DMS153 treated with DMSO at 0.1 percent for 48 hours (cell line): ENCODE measurements around the gene ZNF853.

Source experiments
- DNase-seq: peaks from one replicate; lab custom pipeline; 2025; ENCODE audit not compliant: unreplicated experiment; lab: John Stamatoyannopoulos, UW

The ZNF853 gene

DNA sequence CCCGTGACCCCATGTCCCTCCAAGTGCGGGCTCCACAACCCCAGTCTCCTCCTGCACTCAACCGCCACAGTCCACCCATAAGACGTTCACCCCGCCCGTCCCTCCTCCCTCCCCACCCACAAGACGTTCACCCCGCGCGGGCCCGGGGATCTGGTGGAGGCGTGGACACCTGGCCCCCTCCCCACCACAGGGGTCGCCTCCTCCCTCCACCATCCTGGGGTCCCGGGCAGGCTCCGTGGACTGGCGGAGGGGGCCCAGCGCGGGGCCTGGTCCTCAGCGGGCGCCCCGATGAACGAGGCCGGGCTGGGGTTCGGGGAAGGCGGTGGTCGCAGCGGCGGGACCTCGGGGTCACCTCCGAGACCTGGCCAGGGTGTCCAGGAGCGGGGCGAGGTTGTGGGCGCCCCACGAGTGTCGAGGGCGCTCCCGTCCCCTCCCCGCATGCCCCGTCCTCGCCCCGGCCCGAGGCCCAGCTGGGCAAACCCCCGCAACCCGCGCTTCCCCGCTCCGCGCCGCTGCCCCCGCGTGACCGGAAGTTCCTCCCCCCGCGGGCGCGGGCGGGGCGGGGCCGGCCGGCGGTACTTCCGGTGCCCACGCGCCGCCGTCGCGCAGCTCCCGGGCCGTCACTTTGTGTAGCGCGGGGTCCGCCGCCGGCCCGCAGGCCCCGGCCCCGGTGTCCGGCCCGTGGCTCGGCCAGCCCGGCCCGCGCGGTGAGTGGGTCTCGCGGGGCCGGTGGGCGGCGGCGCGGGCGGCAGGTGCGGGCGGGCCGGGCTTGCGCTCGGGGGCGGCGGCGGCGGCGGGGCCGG, 21.5 kb downstream of the ZNF853 start, which contains the start of gene ZNF316:
Gene ZNF316, plus strand, starts transcription at position 578 of the 803 bp plus-strand sequence. CDS start 5,092 bp downstream, outside the sequence.
- DNase-seq = no peak

DNA sequence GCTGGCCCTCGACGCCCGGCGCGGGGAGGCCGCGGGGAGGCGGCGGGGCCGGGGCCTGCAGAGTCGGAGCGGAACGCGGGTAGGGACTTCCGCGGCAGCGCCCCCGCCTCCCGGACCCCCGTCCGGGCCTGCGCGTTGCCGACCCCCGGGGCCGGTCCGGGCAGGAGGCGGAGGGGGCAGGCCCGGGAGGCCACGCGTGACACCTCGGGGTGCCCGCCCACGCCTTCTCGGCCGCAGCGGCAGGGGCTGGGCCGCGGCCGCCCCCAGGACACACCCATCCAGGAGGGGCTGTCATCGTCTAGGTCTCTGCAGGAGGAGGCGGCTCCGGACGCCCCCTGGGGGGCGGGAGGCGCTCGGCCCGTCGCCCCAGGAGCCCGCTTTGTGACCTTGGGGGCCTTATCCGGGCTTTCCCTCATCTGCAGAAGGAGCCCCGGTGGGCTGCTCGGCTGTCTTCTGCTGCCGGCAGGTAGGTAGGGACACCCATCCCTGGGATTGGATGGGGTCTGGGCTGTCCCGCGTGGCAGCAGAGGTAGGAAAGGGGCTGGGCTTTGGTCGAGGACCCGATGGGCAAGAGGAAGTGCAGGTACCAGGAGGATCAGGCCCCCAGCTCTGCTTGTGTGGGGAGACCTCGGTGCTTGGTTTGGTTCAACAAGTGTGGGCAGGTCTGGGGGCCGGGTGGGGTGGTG, 22.3 kb downstream of the ZNF853 start:
- no peak for DNase-seq

DNA sequence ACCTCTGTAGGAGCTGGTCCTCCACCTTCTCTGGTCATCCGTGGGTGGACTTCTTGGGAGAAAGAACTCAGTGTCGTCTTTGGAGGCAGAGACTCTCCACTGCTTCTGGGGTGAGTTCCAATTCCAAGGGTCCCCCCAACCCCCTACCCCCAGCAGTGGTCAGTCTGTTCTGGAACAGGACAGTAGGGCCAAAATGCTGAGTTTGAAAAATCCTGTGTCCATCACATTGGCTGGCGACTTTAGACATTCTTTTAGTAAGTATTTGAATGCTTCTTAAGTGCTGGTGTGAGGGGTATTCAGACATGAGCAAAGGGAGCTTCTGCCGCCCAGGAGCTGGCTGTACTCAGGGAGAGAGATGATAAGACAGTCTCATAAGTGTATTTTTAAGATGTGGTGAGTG, 23.6 kb downstream of the ZNF853 start:
- DNase-seq = no peak

DNA sequence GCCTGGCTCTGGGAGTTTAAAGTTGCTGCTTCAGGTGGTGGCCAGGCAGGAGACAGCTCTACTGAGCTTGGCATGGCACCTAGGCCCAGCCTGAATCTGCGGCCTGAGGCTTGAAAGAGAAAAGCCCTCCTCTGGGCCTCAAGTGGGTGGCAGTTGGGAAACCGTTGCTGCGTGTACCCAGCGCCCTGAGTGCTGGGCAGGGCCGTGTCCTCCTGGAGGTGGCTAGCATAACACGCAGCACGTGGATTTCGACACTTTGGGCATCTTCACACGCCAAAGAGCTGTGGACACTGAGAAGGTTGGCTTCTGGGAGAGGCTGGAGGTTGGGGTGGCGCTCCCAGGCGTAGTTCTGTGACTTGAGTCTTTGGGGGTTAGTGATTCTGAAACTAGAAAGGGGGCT, 24.2 kb downstream of the ZNF853 start:
- DNase-seq = no peak

DNA sequence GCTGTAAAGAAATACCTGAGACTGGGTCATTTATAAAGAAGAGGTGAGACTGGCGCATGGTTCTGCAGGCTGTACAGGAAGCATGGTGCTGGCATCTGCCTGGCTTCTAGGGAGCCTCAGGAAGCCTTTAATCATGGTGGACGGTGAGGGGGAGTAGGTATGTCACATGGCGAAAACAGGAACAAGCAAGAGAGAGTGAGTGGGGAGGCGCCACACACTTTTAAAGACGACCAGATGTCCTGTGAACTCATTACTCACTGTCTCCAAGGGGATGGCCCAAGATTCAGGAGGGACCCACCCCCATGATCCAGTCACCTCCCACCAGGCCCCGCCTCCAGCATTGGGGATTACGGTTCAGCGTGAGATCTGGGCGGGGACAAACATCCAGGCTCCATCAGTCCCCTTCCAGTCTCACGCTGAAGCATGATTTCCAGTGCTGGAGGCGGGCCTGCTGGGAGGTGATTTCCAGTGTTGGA, 24.9 kb downstream of the ZNF853 start:
- DNase-seq = no peak

DNA sequence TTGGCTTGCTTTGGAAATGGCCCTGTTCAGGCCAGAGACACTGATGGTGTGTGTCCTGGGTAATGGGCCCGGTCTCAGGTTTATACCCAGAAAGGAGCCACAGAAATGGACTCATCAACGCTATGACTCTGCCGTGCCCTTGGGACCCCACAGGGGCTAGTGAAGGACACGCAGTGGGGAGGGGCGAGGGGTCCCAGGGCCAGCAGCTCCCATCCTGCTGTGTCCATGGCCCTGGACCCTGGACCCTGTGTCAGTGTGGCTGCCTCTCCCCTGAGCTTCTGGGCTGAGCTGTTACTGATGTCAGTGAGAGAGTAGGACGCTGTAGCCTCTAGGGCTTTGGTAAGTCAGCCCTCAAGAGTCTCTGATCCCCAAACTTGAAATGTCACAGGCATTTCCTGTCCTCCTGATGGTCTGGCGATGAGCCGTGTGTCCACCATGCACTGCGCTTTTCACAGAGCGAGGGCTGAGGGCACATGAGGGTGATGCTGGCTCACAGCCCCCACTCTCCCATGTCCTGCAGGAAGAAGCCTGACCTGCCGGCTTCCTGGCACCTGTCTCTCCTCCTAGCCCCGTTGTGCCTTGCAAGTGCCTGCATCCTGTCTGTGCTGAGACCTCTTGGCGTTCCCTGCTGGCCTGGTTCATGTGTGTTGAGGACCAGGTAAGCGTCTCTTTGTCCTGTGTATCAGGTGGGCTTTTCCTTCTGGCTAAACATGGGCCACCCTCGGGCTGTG, 26.1 kb downstream of the ZNF853 start:
- DNase-seq = no peak

DNA sequence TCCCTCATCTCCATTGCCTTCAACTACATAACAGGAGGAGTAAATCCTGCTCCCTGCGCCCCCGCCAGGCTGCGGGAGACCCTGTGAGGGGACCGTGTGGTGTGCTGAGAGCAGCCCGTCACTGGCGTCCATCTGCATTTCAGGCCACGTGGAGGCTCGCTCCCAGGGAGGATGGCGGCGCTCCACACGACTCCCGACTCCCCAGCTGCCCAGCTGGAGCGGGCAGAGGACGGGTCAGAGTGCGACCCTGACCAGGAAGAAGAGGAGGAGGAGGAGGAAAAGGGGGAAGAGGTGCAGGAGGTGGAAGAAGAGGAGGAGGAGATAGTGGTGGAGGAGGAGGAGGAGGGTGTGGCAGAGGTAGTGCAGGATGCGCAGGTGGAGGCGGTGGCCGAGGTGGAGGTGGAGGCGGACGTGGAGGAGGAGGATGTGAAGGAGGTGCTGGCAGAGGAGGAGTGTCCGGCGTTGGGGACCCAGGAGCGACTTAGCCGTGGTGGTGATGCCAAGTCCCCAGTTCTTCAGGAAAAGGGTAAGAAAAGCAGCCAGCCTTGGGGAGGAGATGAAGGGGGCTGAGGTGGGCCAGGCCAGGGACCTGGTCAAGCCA, 26.9 kb downstream of the ZNF853 start:
- DNase-seq = no peak

DNA sequence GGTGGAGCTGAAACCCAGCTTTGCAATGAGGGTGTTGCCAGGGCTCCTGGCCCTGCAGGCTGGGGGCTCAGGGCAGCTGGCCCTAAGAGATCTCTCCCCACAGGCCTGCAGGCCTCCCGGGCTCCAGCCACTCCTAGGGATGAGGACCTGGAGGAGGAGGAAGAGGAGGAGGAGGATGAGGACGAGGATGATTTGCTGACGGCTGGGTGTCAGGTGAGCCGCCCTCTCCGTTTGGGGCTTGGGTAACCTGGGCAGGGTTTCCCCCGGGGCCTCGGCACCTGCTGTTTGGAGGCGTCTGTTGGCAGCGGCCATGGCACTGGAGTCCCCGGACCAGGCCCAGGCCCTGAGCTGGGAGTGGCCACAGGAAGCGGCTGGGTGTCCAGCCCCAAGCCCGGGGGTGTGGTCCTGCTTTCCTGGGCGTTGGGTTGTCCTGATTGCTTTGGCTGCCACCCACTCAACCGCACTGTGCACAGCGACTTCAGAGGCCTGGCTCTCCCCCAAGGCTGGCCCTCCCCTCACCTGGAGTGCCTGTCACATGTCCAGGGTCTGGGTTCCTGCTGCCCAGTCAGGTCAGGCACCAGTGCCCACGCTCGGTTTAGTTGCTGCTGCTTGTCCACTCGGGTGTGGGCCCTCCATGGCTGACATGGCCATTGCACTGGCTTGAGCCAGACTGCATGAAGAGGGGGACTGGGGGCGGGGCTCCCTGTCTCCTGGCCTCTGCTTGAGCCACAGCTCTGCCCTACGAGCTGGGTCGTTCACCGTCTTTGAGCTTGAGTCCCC, 27.6 kb downstream of the ZNF853 start:
- no peak for DNase-seq

DNA sequence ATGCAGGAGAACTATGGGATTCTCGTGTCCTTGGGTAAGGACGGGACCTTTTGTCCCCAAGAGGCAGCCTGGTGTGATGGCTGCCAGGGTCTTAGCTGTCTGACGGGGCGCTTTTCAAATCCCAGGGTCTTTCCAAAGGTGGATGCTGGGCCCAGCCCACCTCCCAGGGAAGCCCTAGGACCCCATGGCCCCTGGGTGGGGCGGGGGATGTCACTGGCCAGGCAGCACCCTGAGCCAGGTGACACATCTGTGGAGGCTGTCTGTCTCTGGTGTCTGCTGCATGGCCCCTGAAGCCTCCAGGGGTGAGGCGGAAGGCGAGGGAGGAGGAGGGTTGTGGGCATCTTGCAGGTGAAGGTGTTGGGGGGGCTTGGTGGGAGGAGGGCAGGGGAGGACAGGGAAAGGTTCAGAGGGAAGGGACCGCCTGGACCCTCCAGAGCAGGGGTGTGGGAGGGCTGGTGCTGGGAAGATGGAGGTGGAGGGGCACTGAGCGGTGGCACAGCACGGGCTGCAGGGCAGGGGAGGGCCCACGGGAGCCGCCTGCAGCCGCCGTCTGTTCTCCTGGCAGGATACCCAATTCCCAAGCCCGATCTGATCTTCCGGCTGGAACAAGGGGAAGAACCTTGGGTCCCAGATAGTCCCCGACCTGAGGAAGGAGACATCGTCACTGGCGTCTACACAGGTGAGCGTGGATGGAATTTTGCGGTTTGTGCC, 28.7 kb downstream of the ZNF853 start:
- DNase-seq = no peak

DNA sequence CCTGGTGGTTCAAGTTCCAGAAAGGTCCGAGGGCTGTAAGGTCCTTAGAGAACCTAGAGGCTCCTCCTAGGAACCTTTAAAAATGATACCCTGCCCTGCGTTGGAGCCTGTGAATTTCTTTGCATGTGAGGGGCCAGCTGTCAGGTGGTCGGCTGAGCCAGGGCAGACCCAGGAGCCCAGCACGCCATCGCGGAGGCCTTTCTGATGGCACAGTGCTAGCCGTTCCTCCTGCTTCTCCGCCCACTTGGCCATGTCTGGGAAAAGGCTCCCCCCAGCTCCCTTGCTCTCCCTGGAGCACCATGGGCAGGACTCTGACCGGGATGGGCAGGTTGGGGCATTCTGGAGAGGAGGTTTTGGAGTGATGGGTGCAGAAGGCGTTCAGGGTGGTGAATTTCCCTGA, 29.3 kb downstream of the ZNF853 start:
- no peak for DNase-seq

DNA sequence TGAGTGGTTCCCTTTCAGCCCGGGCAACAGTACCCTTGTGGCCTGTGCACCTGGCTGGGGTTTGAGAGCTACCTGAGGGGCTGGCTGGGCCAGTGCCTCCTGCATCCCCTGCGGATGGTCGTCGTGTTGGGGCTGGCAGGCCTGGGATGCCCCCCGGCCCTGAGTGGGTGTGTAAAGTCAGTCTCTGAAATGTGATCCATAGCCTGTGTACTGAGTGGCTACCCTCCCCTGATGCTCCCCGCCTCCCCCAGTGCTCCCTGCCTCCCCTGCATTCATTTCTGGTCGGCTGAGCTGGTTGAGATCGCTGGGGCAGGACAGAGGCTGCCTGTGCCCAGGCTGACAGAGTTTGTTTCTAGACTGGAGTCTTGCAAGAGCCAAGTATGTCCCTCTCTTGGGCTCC, 31.1 kb downstream of the ZNF853 start:
- DNase-seq = no peak

DNA sequence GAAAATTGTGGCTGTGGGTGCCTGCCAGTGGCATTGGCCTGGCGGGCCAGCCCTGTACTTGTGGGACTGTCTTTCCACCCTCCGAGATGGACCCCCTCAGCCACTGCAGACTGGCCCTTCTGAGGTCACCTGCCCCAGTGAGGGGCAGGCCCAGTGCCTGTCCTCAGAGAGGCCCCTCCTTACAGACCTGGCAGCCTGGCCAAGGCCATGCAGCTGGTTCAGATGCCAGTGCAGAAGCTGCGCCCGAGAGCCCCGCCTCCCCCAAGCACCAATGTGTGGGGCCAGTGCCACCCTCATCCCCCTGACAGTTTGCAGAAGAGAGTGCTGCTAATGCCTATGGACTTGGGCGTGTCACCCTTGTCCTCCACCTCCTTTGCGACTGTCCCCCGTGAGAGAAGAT, 31.7 kb downstream of the ZNF853 start:
- DNase-seq = no peak

DNA sequence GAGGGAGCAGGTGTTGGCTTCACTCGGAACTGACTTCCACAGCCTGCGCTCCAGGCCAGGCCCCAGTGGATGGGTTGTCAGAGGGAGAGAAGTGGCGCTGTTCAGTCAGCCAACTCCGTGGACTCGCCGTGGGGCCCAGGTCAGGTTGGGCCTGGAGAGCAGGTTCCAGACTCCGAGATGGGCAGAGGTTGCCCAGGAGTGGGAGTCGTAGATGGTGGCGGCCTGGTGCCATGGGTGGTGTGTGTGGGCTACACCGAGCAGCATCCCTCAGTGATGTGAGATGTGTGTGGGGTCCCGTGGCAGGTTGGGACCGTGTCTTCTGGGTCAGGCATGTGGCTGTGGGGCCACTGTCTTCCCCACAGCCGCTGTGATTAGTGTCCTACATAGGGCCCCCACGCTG, 32.1 kb downstream of the ZNF853 start:
- DNase-seq = no peak

DNA sequence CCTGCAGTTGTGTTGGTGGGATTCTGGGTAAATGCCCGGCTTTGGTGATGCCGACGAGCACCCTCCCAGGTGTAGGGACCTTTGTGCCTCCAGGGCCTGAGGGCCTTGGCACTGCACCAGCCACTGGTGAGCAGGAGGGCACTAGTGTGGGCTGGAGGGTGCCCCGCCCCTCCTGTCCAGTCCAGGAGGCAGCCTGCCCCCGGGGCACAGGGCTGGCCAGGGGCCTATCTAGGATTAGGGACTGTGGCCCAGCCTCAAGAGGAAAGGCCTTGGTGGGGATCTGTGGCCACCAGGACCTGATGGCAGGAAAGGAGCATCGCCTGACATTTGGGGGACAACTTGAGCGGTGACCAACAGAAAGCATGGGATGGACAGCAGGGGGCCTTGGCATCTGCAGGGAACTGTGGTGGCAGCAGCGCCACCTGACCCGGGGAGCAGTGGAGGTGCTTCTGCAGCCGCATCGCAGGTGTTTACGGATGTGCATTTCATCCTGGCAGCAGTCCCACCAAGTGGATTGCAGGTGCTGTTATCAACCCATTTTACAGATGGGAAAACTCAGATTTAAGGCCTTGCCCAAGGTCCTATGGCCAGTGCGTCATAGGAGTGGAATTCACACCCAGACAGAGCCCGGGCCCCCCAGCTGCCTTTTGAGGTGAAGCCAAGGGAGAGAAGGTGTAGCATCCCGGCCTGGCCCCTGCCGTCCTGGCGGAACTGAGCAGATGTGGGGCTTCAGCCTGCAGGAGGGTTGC, 32.8 kb downstream of the ZNF853 start:
- no peak for DNase-seq

DNA sequence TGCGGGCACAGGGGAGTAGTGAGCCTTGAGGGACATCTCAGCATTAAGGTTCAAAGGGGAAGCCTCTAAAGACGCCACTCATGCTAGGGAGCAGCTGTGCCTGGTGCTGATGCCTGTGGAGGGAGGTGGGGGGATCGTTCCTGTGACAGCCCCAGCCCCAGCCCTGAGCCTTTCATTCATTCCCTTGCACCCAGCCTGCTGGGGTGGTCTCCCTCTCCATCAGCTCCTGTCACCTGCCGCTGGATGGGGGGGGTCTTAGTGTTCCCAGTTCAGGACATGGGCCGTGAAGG, 33.4 kb downstream of the ZNF853 start:
- no peak for DNase-seq

DNA sequence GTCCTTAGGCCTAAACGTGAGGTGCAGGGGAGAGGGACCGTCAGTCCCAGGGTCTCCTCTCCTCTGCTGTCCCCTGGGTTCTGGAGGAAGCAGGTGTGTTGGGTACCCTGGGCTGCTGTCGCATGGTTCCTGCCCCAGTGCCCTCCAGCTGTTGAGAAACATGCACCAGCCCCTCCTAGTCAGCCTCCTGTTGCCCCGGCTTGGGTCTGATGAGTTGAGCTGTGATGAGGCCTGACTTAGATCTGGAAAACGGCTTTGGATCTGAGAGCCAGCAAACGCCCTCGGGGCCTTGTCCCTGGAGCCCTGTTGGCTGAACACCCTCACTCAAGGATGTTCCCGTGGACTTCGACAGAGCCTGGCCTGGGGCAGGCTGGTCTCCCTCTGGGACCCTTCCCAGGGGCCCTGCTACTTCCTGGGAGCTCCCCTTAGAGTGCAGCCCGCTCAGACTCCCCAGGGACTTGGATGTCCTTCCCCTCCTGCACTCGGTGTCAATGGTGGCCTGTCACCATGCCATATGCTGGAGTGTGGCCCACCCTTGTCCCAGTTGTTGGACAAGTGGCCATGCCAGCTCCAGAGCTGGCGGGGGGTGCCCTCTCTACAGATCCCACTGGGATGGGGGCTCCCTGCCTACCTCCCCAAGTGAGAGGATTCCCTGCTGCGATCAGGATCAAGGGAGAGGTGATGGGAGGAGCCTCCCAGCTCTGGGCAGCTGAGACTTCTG, 34.0 kb downstream of the ZNF853 start:
- DNase-seq = no peak

DNA sequence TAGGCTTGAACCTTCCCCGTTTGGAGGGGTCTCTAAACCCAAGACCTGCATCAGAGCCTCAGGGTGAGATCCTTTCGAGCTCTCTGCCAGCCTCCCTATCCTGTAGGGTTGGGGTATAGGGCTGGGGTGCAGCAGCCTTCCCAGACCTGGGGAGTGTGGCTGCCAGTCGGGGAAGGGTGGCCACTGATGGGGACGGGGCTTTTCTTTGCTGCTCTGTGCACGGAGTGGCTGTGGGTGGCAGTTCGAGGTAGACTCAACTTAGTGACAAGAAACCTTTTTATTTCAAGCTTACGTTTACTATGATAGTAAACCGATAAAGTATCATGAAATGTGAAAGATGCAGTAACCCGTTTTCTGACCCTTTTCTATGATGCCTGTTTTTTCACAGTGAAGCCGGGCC, 34.7 kb downstream of the ZNF853 start:
- DNase-seq = no peak

DNA sequence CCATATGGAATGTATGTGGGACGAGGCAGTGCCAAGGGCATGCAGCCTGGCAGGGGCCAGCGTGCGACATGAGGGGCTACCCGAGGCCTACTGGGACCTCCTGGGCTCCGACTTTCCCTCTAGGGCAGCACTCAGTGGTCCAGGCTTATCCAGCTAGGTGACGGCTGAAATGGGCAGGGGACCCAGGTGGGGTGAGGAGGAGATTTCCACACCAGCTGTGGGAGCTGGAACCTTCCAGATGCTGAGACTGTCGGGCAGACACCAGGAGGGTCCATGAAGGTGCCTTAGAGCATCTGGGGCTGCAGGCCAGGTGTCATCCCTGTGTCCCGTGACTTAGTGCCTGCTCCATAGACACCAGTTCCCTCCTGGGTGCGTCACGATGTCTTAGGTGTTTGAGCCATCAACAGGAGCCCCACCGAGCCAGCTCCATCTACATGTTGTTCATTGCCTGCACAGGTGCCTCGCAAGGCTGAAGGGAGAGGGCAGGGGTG, 35.2 kb downstream of the ZNF853 start:
- DNase-seq = no peak
